8988T (cell line): ENCODE measurements around the gene SUGT1.
"Not testable (repeated sequence)": the region's sequence is repeated elsewhere in the genome, so short reads cannot be mapped to it uniquely, and the experiment has no call there.

ENCODE experiments used
- DNase-seq: peaks from one replicate; pipeline ENCODE4 v3.0.0; 2011

The SUGT1 gene

GRCh38 chr13:52670726-52671125 is 18.1 kb downstream of the SUGT1 start:
- DNase-seq = no peak

GRCh38 chr13:52673465-52673864 is 20.8 kb downstream of the SUGT1 start:
- no peak for DNase-seq

GRCh38 chr13:52677823-52678222 is 25.2 kb downstream of the SUGT1 start:
- no peak for DNase-seq

GRCh38 chr13:52685806-52686205 is 33.2 kb downstream of the SUGT1 start:
- not testable (repeated sequence) for DNase-seq

GRCh38 chr13:52686376-52686775 is 33.7 kb downstream of the SUGT1 start:
- no peak for DNase-seq

GRCh38 chr13:52695856-52696255 is 43.2 kb downstream of the SUGT1 start:
- DNase-seq = no peak

- DNase-seq = no peak
Measured at GRCh38 chr13:52696566-52696965, 43.9 kb downstream of the SUGT1 start.

GRCh38 chr13:52701728-52702465 is 49.3 kb downstream of the SUGT1 start:
- no peak for DNase-seq

GRCh38 chr13:52703482-52703881 is 50.8 kb downstream of the SUGT1 start:
- no peak for DNase-seq

- no peak for DNase-seq
Measured at GRCh38 chr13:52706081-52706480, 53.4 kb downstream of the SUGT1 start.

- DNase-seq = no peak
Measured at GRCh38 chr13:52707375-52707774, 54.7 kb downstream of the SUGT1 start.

GRCh38 chr13:52708266-52708665 is 55.6 kb downstream of the SUGT1 start:
- DNase-seq = not testable (repeated sequence)

GRCh38 chr13:52711286-52711685 is 58.6 kb downstream of the SUGT1 start:
- DNase-seq = no peak

GRCh38 chr13:52712385-52712784 is 59.7 kb downstream of the SUGT1 start:
- DNase-seq = no peak

GRCh38 chr13:52713894-52714293 is 61.3 kb downstream of the SUGT1 start:
- no peak for DNase-seq

GRCh38 chr13:52720904-52721303 is 68.3 kb downstream of the SUGT1 start:
- not testable (repeated sequence) for DNase-seq

- not testable (repeated sequence) for DNase-seq
Measured at GRCh38 chr13:52721356-52721755, 68.7 kb downstream of the SUGT1 start.

GRCh38 chr13:52723181-52723580 is 70.5 kb downstream of the SUGT1 start:
- no peak for DNase-seq

- no peak for DNase-seq
Measured at GRCh38 chr13:52725302-52725701, 72.7 kb downstream of the SUGT1 start.

- no peak for DNase-seq
Measured at GRCh38 chr13:52726258-52726657, 73.6 kb downstream of the SUGT1 start.

- DNase-seq = no peak
Measured at GRCh38 chr13:52734075-52734623, 81.5 kb downstream of the SUGT1 start.

GRCh38 chr13:52736891-52737290 is 84.3 kb downstream of the SUGT1 start:
- no peak for DNase-seq

GRCh38 chr13:52737451-52737850 is 84.8 kb downstream of the SUGT1 start:
- DNase-seq = no peak

- DNase-seq = no peak
Measured at GRCh38 chr13:52737965-52738364, 85.3 kb downstream of the SUGT1 start.
